Measurements from ENCODE around the gene MAG.

GRCh38 chr19:35307931-35308330 lies 16.0 kb downstream of the MAG start:
- no peak for TF ChIP-seq CTCF (IDR thresholded peaks at IDR 0.05)
- no peak for TF ChIP-seq POLR2A (IDR thresholded peaks at IDR 0.05)

Data from body of pancreas (tissue), 4 donors.